HG02943 (cell line): ENCODE data around the gene CSTF2.
"Not testable (repeated sequence)": the region's sequence is repeated elsewhere in the genome, so short reads cannot be mapped to it uniquely, and the experiment has no call there.

Experiments
- ATAC-seq: cut with Tn5 transposase; IDR thresholded peaks from one replicate; pipeline ENCODE4 v1.9.1; 2021; ENCODE audit warnings: mild to moderate bottlenecking, low read depth, moderate library complexity; ENCODE audit not compliant: unreplicated experiment

The CSTF2 gene, protein sequence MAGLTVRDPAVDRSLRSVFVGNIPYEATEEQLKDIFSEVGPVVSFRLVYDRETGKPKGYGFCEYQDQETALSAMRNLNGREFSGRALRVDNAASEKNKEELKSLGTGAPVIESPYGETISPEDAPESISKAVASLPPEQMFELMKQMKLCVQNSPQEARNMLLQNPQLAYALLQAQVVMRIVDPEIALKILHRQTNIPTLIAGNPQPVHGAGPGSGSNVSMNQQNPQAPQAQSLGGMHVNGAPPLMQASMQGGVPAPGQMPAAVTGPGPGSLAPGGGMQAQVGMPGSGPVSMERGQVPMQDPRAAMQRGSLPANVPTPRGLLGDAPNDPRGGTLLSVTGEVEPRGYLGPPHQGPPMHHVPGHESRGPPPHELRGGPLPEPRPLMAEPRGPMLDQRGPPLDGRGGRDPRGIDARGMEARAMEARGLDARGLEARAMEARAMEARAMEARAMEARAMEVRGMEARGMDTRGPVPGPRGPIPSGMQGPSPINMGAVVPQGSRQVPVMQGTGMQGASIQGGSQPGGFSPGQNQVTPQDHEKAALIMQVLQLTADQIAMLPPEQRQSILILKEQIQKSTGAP

DNA sequence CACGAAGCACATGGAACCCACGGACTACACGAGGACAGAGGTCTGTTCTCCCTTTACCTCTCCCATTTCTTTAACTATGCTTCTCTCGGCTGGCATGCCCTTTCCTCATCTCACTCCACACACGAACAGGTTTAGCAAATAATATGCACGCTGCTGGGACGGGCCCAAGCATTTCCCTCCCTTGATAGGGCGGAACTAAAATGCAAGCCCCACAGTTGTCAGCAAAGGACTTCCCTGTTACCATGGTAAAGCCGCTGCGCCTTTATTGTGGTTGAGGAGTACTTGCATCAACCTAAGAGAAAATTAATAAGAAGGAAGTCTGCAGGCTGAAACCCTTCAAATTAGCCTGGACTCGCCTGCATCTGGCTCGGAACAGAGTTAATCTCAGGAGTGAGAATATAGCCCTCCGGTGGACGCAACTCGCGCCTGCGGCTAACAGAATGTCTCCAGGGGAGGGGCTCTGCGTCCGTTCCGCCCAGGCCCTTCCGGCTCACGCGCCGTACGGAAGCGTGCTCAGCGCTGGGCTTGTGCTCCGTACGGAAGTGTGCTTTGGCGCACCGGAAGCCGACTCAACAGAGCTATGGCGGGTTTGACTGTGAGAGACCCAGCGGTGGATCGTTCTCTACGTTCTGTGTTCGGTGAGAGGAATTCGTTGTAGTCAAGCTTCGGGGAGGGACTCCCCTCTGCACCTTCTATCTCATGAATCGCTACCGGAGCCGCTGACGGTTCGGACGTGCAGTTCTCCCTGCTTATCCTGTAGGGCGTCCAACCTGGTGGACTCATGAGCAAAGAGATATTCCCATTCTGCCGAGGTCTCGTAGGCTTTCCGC is at the start of gene CSTF2:
Gene CSTF2 (plus strand): TSS at position 555 of the 830 bp plus-strand sequence. CDS start 26 bp downstream, at position 581.
- peak; percentile 99 for ATAC-seq

DNA sequence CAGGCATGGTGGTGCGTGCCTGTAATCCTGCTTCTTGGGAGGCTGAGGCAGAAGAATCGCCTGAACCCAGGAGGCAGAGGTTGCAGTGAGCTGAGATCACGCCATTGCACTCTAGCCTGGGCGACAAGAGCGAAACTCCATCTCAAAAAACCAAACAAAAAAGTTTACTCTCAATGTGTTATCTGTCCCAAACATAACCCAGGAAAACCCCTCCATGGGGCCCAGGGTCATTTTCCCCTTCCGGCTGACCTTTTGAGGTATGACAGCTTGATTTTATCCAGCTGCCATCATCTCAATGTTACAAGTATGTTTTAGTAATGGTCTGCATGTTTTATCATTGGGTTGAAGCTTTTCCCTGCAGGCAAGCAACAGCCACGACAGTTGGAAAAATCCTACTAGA is 23.8 kb upstream of the CSTF2 start:
- ATAC-seq, result not testable (repeated sequence)

DNA sequence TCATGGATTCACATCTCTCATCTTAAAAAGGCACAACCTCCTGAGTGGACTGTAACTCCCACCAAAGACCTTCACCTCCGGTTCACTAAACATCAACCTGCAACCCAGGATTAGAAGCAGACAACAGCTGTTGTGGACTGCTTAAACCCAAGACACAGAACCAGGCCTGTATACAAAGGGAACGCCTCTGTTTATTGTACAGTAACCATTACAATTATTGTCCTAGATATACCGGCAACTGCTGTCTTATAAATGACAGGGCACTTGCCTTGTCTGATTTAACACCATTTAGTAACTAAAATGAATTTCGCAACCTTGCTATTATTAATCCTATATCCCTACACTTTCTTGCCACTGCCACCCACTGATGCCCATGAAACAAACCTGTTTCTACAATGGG is 22.8 kb upstream of the CSTF2 start:
- no peak for ATAC-seq

DNA sequence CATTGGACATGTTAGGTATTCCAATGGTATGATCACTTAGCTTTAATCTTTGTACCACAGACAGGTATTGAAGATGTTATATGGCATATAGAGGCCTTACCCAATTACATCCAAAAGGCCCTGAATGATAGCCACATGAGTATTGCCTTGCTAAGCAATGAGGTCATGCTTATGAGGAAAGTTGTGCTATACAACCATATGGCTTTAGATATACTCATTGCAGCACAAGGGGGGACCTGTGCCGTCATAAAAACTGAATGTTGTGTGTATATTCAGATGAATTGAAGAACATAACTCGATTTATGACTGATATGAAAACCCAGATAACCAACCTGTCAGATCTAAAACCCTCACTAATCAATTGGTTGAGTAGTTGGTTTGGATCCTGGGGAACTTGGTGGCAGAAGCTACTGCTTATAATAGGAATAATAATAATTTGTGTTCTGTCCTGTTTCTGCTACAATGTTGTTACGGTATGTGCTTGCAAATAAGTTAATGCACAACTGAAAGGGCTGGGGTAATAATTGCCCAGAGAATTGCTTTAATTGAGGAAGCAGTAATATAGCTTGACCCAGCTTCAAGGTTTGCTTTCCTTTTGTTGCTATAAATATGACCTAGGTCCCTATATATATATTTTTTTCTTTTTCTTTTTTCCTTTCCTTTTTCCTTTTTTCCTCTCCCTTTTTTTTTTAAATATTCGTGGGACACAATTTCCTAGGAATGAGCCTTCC is 21.5 kb upstream of the CSTF2 start:
- ATAC-seq, result no peak

DNA sequence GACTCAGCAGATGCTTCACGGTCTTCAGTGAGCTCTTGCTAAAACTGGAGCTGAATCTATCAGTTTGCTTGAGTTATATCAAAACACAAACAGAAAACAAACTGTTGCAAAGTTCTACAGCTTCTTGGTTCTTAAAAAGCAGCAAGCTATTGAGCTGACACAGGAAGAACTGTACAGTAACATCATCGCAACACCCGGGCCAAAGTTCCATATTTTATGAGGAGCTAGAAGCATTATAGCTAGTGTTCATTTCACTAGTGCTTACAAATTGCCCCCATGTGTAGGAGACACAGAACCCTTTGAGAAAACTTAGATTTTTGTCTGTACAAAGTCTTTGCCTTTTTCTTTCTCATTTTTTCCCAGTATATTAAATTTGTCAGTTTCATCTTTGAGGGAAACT is 17.3 kb upstream of the CSTF2 start:
- ATAC-seq, result no peak

DNA sequence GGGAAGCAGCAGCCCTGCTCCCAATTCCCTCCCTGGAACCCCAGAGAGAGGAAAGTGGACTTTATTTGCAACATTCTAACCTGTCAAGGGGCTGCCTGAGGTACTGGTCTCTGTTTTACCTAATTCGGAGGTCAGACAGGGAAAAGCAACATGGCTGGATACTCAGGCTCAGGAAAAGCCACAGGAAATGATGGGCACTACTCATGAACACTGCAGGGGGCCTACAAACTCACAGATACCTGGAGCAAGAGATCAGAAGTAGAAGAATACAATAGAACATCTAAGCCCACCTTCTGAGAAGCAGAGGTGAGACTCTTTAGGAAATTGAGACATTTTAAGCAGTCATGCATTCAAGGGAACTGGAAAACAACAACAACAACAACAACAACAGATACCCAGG is 15.4 kb upstream of the CSTF2 start:
- ATAC-seq, result no peak

DNA sequence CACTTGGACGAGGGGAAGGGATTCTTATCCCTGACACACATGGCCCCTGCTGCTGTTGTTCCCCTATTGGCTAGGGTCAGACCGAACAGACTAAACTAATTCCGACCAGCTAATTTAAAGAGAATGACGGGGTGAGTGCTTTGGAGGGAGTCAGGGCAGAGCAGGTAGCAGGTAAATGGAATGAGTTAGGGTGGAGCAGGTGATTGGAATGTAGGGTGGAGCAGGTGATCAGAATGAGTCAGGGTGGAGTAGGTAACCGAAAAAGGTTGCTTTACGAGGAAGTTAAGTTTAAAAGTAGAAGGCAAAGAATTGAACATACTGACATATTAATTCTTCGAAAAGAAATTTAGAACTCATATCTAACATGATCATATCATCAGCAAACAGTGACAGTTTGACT is 11.9 kb upstream of the CSTF2 start:
- not testable (repeated sequence) for ATAC-seq

DNA sequence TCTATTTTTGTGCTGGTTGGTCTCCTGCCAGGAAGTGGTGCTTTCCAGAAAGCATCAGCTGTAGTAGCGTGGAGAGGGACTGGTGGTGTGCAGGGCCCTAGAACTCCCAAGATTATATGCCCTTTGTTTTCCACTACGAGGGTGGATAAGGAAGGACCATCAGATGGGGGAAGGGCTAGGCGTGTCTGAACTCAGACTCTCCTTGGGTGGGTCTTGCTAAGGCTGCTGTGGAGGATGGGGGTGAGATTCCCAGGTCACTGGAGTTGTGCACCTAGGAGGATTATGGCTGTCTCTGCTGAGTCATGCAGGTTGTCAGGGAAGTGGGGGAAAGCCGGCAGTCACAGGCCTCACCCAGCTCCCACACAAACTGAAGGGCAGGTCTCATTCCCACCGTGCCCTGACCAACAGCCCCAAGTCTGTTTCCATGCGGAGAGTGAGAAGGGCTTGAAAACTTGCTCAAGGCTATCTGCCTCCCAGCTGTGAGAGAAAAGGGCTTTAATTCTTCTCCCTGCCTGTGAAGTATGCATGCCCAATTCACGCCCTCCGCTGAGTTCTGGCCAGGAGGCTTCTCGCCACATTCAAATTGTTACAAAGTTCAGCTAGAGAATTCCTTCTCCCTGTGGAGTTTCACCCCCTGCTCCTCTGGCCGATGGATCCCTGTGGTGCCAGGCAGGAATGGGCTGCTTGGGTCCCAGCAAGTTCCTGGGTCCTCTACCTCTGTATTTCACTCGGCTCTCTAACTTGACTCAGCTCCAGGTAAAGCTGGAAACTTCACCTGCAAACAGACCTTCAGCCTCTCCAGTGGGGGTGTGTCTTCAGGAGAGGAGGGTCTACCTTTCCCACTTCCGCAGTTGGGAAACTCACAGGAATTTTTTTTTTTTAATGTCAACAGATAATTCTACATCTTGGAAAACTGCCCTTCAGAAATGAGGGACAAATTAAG is 7.7 kb upstream of the CSTF2 start:
- ATAC-seq, result no peak

DNA sequence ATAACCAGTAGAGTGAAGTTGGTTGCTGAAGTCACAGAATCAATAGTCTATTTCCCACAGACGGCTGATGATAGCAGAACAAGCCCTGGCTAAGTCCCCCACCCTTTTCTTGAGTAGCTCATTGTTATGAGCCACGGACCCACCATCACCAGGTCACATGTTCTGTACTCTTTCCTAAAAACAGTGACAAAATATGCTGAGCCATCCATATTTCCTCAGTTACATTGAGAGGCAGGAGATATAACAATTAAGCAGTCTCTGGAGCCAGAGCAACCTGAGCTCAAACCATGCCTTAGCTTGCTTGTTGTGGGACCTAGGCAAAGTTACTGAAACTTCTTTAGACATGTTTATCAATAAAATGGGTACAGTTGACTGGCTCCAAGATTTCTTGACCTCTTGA is 2.9 kb upstream of the CSTF2 start:
- no peak for ATAC-seq

DNA sequence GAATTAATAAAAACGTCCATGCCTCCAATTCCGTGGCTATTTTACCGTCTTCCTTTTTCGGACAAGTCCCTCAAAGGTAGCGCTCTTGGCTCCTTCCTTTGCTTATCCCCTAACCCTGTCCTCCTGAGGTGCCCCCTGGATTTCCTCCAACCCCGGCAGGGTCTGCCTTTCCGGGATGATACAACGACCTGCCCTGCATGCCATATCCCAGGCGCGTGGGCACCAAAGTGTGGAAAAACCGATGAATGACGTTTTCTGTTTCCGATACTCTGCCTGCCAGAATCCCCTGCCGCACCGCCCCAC is 706 bp upstream of the CSTF2 start:
- ATAC-seq, result no peak

DNA sequence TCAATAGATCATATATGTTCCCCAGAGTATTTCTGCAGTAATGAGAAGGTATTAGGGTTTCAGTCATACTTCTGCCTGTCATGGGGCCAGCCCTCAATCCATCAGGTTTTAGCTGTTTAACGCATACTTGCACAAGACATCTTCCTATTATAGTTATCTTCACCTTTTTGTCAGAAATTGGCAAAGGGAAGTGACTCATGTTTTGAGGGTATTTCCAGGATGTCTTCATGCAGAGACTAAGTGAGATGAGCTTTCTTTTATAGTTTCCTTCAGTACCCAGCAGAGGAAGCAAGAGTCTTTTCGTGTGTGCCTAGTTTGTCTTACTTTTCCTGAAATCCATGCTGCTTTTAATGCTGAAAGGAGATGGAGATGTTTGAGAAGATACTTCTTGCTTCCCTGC is 9.5 kb downstream of the CSTF2 start:
- ATAC-seq, result no peak

DNA sequence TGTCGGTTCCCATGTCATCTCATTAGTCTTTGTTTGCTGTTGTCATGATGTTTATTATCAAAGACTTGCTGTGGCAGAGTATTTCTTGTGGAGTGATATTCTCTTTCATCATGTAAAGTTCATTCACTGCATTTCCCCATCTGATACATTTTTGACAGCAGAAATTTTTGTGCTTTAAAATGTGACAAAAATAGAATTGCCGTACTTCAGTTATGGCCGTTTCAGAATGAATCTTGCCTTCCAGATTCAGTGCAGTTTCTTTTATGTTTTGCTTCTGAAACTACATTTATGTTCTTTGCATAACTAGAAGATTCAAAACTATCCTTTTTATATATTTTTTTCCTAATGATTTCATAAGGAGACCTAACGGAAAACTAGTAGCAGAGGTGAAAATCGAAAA is 10.0 kb downstream of the CSTF2 start:
- ATAC-seq, result no peak

DNA sequence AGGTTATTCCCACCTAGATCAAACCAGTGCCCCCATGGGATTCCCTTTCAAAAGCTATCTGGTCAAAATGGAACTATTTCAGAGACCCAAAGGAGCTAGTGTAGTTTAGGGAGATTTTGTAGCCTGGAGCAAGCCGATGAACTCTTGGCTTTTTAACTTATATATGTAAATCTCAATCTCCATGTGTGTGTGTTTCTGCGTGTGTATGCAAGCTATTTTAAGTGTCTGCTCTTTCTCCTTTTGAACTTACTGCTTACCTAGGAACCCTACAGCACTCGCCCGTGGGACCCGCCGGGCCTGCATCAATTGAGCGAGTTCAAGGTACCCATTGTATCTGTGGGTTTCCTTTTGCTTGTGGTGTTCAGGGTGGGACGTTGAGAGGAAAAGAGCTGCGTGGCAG is 10.4 kb downstream of the CSTF2 start:
- no peak for ATAC-seq

DNA sequence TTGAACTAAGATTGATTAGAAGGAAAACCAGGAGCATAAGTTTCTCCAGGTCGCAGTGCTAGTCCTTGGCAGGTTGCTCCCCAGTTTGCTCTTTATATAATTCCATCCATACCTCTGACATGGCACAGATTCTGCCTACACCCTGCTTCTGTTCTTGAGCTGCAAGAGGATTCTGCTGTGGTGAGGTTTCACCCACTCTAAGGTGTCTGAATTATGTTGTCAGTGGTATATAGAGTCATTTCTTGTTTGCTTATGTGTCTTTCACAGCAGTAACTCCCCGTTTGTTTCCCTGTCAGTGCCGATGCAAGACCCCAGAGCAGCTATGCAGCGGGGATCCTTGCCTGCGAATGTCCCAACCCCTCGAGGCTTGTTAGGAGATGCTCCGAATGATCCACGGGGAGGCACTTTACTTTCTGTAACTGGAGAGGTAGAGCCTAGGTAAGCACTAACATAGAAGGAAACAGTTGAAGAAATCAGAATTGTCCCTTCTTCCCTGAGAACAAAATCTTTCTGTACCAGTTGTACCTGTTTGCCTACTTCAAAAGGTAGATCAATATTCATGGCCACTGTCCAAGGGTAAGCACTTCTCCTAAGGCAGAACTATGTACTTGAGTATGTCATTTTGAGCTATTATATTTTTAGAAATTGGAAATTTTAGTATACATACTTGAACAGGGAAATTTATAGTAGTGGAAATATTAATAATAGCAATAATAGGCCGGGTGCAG is 11.2 kb downstream of the CSTF2 start:
- ATAC-seq, result no peak

DNA sequence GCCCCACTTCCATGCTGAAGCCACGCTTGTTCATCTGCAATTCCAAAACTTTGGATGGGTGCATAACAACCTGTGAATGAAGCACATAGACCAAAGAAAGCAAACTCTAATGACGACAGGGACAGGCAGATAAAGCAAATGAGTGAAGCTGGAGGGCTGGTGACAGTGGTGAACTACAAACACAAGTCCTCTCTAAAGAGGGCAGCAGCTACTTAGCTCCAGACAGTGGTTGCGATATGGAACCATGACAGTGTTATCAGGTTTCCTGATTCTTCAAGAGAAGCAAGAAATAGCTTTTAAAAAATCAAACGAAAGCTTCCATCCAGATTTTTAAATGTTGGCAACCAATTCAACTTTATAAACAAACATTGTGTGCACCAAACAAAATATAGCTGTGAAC is 30.1 kb downstream of the CSTF2 start:
- no peak for ATAC-seq

DNA sequence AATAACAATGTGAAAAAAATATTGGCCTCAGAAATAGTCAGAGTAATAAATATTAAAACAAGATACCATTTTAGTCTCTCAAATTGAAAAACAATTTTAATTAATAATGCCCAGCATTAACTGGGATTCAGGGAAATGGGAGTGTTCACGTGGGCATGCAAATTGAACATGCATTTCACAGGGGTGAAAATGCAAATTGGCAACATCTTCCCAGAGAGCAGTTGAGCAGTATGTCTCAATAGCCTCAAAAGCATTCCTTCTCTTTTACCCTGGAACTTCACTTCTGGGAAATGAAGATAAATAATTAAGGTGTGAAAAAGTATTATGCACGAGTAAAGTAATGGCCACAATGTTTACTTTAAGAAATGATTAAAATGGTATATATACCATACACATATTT is 32.6 kb downstream of the CSTF2 start:
- no peak for ATAC-seq

DNA sequence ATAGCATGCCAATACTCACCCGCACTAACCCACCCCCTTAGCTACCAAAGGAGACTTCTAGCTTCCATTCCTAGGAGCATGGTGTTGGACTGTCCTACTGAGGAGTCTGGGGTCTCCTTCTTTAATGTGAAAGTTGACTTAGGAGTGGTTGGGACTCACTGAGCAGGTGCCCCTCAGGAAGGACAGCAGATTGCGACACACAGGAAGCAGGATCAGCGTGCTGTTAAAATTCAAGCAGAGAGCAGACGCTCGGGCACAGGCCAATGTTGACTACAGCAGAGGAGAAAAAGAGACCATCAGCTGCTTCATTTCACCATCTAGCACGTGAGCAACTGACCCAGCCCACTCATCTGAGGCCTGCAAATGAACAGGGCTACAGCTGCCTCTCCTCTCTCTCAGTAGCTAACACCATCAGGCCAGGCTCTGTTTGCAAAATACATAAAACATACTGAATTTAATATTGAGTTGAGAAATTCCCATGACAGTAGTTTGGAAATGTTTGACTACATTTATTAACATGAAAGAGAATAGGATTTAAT is 43.2 kb downstream of the CSTF2 start:
- no peak for ATAC-seq

DNA sequence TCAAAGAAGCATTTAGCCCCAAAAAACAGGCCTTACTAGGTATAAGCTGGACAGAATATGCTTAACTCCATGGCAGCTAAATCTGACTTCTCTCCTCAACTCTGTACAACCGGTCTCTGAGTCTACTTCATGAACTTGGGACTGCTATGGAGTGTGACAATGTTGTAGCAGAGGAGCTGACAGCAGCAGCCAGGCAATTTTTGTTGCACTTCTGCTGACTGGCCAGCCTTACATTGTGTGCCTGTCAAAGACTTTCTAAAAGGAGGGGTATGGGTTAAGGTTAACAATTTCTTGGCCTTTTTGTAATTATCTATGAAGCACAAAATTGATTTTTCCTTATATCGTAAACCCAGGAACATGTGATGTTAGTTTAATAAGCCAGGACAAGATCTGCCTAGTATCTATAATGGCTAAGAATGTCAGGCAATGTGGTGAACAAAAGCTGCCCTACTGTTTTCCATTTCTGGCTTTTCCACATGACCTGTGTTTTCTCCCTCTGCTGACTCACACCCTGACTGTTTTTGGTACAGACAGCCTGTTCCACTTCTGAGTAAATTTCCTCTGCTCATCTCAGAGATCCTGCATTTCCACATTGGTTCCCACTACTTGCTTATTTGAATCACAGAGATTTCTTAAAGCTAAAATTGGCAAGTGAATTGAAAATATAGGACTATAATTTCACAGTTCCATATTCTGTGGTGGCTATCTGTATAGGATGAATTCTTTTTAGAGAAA is 44.6 kb downstream of the CSTF2 start:
- no peak for ATAC-seq
